ENCODE results near the gene NRL. TPM values are rescaled to one million over a fixed set of nuclear protein-coding genes. Genes with fewer than 3 reads are reported as not detected.

The NRL gene
- total and polyA plus RNA-seq, 10 of the 15 experiments (the other 5 are each of a cell fraction or from before 2014, with no cell fraction given) = 0.11 to 4.4 (median 2.2) TPM

GRCh38 chr14:24093901-24094840 lies 20.6 kb downstream of the NRL start, which contains the start of gene PCK2 (continued):
- TF ChIP-seq SUPT20H (IDR thresholded peaks at IDR 0.05; ENCODE audit: borderline replicate concordance, control insufficient read depth, low read depth, low read length) (no peak), IRF5 (IDR thresholded peaks at IDR 0.05; ENCODE audit: borderline replicate concordance) (no peak), POLR2AphosphoS2 (IDR thresholded peaks at IDR 0.05; ENCODE audit: low read depth, low read length) (no peak), ZNF24 (IDR thresholded peaks at IDR 0.05) (no peak), CBX3 (IDR thresholded peaks at IDR 0.05; ENCODE audit: borderline replicate concordance, low read depth) (no peak), ZZZ3 (IDR thresholded peaks at IDR 0.05; ENCODE audit: control insufficient read depth, insufficient read length, low read depth) (no peak), TCF12 (IDR thresholded peaks at IDR 0.05; ENCODE audit: low read depth, low read length) (no peak), EED (IDR thresholded peaks at IDR 0.05; ENCODE audit: low read depth) (peak; percentile 29; the same call in 1 of the 2 replicates), SMARCA5 (IDR thresholded peaks at IDR 0.05) (peak; percentile 91), E2F4 (IDR thresholded peaks at IDR 0.05; ENCODE audit: low read depth, low read length) (no peak), BCL3 (IDR thresholded peaks at IDR 0.05; ENCODE audit: borderline replicate concordance, insufficient read depth, low read depth, low read length, poor library complexity, severe bottlenecking) (no peak), RAD51 (IDR thresholded peaks at IDR 0.05) (no peak), ATF3 (IDR thresholded peaks at IDR 0.05; ENCODE audit: borderline replicate concordance, extremely low read depth, low read depth, low read length) (no peak), REST (IDR thresholded peaks at IDR 0.05; ENCODE audit: low read depth, low read length) (no peak), FOXM1 (IDR thresholded peaks at IDR 0.05; ENCODE audit: low read depth, low read length) (no peak), FOXK2 (IDR thresholded peaks at IDR 0.05) (no peak; the same call in 1 of the 2 replicates), SPI1 (IDR thresholded peaks at IDR 0.05; ENCODE audit: borderline replicate concordance, insufficient read depth, low read depth, low read length) (peak; percentile 66; the same call in 1 of the 2 replicates), PML (IDR thresholded peaks at IDR 0.05; ENCODE audit: low read length) (peak; percentile 52; the same call in 1 of the 2 replicates)

Measured in GM12878 (cell line).